Choroid plexus epithelial cell (primary cell): ENCODE results near the gene EXOSC9.

Experiments
- DNase-seq: peaks from one replicate; pipeline ENCODE4 v3.0.0-alpha.2; 2010; ENCODE audit warnings: low read depth
- H3K4me3 ChIP-seq: 2 replicates; pipeline ENCODE4 v1.5.1; 2011; ENCODE audit warnings: low read depth, mild to moderate bottlenecking, control low read depth, low read length, moderate library complexity
- CTCF ChIP-seq: conservative IDR thresholded peaks from 2 replicates; pipeline ENCODE4 v1.5.1; 2011; ENCODE audit warnings: low read depth, mild to moderate bottlenecking, control low read depth, inconsistent platforms, low read length, moderate library complexity

The EXOSC9 gene

GRCh38 chr4:121794505-121795188, 6.5 kb upstream of the EXOSC9 start:
- no peak overlapping the region for H3K4me3 ChIP-seq
- no peak for TF ChIP-seq CTCF
- peak; percentile 32 for DNase-seq

GRCh38 chr4:121796283-121796682, 4.8 kb upstream of the EXOSC9 start:
- no peak for DNase-seq
- no peak overlapping the region for H3K4me3 ChIP-seq
- no peak for TF ChIP-seq CTCF

- TF ChIP-seq CTCF, result no peak
- DNase-seq, result no peak
- H3K4me3 ChIP-seq, result no peak overlapping the region
Measured at GRCh38 chr4:121799208-121799823, 1.8 kb upstream of the EXOSC9 start.

- no peak for DNase-seq
- no peak for TF ChIP-seq CTCF
- no peak overlapping the region for H3K4me3 ChIP-seq
Measured at GRCh38 chr4:121799867-121800501, 1.1 kb upstream of the EXOSC9 start.

- H3K4me3 ChIP-seq, result peak overlapping the region; percentile 100
- no peak for TF ChIP-seq CTCF
- no peak for DNase-seq
Measured at GRCh38 chr4:121800638-121800960, 524 bp upstream of the EXOSC9 start.

GRCh38 chr4:121801715-121802075, 572 bp downstream of the EXOSC9 start:
- DNase-seq, result no peak
- H3K4me3 ChIP-seq, result peak overlapping the region; percentile 100
- no peak for TF ChIP-seq CTCF

- no peak overlapping the region for H3K4me3 ChIP-seq
- DNase-seq, result no peak
- TF ChIP-seq CTCF, result no peak
Measured at GRCh38 chr4:121806411-121806810, 5.3 kb downstream of the EXOSC9 start.
